Fibroblast of gingiva (primary cell): Measurements from ENCODE around the gene RMDN2.
"Not testable (repeated sequence)": the region's sequence is repeated elsewhere in the genome, so short reads cannot be mapped to it uniquely, and the experiment has no call there.

Experiments
- DNase-seq: peaks from one replicate; pipeline ENCODE4 v3.0.0-alpha.2; 2011; ENCODE audit warnings: low read depth

Gene RMDN2

DNA sequence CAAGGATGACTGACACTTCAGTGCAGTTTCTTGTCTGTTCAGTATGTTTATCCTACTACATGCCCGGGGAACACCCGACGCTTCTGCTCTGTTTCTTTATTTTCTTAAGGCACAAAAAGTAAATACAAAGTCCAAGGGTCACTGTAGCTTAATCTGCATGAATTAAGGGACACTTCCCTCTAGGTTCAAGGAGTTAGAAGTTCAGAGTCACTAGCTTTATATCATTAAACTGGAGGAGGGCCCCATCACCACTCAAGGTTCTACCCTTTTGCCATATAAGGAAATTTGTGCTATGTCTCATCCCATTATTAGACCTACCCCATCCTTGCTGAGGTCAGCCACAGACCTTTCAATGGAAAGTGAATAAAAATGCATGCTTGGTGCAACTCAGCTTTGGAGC lies 27.6 kb upstream of the RMDN2 start:
- no peak for DNase-seq

DNA sequence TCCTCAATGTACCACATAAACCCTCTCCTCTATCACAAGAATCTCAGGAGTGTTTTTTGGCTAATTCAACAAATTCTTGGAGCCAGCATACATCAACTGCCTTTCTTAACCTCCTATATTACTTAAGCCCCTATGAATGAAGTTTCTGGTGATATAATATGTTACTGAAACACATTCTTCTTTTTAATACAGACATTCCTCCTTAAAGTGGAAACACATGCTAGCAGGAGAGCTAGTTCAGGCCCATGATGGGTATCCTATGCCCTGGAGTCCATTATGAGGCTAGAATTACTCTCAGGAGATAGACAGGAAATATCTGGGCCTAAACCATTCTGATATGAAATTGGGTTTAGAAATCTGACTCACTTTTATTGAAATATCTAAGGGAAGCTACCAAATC lies 26.6 kb upstream of the RMDN2 start:
- peak; percentile 38 for DNase-seq

GRCh38 chr2:37902991-37903390 lies 22.1 kb upstream of the RMDN2 start:
- no peak for DNase-seq

GRCh38 chr2:37904425-37904824 lies 20.7 kb upstream of the RMDN2 start:
- no peak for DNase-seq

DNA sequence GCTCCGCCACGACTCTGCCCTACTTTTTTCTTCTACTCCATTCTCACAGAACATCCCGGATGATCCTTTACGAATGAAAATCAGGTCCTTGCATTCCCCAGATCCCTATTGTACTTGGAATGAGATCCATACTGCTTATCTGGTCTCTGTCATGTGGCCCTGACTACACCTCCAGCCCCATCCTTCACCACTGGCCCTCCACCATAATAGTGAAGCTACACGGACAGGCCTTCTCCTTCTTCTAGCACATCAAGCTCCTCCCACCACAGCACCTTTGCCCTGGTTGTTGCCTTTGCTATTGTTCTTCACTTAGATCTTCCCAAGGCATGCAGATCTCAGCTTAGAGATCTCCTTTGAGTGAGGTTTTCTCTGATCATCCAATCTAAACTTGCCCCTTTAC lies 20.1 kb upstream of the RMDN2 start:
- no peak for DNase-seq

DNA sequence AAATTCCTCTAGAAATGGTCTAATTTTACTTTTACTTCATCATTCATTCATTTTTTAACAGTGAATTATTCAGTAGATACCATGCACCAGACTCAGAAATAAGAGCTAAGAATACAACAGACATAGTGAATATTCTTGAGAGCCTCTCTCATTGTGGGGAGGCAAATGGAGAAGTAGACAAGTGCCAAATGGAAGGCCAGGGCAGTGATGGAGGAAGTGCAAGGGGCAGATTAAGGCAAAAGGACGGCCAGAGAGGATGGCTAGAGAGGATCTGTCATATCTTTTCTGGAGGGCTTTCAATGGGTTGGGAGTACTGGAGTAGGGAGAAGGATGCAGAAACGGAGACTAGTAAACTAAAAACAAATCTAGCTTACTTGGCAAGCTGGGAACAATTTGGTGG lies 19.0 kb upstream of the RMDN2 start:
- no peak for DNase-seq

DNA sequence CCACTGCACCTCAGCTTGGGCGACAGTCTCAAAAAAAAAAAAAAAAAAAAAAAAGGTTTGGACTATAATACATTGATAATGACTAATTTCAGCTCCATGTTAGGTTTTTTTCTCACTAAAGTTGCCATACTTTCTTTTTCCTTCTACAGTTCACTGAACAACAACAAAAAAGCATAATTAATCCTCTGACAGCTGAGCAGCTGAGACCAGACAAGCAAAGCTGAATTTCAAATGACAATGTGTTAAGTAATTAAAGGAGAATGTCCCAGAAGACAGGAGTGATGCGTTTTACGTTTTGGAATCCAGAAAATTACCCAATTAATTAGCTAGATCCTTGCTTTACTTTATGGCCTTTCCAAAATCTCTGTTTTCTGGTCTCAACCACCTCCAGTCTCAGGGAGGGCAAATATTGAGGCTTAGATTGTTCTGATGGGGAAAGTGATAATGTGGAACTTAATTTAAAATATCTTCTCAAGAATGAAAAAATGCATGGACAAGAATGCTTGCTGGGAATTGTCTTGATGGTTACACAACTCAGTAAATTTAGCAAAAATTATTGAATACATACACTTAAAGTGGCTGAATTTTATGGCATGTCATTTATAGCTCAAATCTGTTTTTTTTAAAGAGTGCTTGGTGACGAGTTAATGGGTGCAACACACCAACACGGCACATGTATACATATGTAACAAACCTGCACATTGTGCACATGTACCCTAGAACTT lies 17.4 kb upstream of the RMDN2 start:
- DNase-seq: no peak

DNA sequence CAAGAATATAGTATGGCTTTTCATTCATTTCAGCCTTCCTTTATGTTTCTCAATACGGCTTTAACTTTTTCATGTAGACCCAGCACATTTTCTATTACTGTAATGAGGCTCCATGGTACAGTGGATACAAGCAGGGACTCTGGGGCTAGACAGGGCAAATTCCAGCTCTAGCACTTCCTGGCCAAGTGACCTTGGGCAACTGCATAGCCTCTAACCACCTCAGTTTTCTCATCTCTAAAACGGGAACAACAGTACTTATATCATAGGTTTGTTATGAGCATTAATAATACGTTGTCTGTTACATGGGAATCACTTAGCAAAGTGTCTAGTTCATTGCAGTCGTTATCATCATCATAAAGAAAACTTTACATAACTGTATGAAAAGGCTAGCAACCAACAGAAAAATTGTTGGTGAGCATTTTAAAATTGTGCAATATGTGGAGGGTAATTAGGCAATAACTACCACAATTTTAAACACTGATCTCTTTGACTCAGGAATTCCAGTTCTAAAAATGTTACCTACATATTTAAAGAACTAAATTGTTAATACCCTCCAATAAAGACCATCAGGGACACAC lies 13.7 kb upstream of the RMDN2 start:
- DNase-seq: peak; percentile 19

- DNase-seq: peak; percentile 30
Observed at GRCh38 chr2:37912056-37912455, 13.0 kb upstream of the RMDN2 start.

GRCh38 chr2:37912616-37913015 lies 12.5 kb upstream of the RMDN2 start:
- no peak for DNase-seq

DNA sequence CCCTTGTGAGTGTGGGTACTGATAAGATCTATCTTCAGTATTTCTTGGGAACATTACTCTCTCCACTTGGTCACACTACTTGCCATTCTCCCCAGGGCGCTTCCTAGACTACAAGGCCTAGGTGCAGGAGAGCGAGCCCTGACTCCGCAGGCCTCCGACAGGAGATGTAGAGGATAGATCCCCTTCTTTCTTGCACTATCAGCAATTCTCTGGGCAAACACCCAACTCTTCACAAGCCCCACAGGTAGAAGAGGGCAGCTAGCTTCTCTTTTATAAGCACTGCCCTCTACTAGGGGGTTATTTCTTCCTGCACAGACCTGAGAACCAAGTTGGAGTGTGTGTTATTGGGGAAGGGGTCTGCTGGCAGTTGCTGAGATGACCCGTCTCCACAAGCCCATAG lies 10.7 kb upstream of the RMDN2 start:
- DNase-seq: no peak

DNA sequence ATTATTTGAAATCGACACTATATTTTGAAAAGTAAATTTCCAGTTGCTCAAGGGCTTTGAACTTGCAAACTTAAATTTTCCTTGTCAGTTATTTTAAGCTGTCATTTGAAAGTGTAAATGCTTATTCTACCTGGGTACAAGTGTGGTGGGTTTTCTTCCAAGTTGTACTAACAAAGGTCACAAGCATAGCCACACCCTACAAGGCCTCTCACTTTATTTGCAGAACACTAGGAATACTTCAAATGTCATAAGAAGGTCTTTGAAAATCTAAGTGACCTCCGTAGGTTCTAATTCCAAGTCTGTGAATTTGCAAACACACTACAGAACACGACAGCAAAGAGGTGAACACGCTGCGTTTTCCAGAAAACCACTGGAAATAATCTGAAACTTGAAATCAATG lies 9.3 kb upstream of the RMDN2 start:
- no peak for DNase-seq

- peak; percentile 95 for DNase-seq
Observed at GRCh38 chr2:37916512-37917082, 8.5 kb upstream of the RMDN2 start.

DNA sequence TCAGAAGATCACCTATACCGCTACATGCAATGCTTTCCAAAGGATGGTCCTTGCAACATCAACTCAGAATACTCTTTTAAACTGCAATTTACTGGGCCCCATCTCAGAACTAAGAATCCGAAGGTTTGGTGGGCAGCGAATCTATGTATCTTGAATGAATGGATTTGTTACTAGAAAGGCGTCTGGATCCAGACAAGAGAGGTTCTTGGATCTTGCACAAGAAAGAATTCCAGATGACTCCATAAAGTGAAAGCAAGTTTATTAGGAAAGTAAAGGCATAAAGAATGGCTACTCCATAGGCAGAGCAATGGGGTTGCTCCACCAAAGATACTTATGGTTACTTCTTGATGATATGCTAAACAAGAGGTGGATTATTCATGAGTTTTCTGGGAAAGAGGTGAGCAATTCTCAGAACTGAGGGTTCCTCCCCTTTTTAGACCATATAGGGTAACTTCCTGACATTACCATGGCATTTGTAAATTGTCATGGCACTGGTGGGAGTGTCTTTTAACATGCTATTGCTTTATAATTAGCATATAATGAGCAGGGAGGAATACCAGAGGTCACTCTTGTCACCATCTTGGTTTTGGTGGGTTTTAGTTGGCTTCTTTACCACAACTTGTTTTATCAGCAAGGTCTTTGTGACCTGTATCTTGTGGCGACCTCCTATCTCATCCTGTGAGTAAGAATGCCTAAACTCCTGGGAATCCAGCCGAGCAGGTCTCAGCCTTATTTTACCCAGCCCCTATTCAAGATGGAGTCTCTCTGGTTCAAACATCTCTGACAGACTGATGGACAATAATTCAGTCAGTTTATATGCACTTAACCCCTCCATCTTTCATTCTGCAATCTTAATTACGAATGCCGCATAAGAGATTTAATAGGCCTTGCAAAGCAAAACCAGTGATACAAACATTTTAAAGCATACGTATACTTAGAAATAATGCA lies 7.5 kb upstream of the RMDN2 start:
- DNase-seq: no peak

GRCh38 chr2:37918742-37919186 lies 6.3 kb upstream of the RMDN2 start:
- peak; percentile 49 for DNase-seq

DNA sequence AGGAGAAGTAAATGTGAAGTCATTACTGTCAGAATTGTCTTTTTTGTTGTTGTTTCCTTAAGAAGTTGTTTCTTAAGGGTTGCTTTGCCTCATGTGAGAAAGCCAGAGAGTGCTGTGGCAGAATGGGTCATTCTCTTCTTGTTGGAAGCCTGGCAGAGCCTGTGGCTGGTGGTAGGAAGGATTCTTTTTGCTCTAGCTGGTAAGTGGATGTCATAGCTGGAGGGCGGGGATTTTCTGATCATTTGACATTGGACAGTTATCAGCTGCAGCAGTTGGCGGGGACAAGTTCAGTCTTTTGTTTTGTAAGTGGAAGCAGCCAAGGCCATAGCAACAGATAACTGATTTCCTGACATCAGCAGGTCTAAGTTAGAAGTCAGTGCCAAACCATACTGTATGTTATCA lies 5.5 kb upstream of the RMDN2 start:
- DNase-seq: no peak

GRCh38 chr2:37920570-37920969 lies 4.5 kb upstream of the RMDN2 start:
- DNase-seq: peak; percentile 21

DNA sequence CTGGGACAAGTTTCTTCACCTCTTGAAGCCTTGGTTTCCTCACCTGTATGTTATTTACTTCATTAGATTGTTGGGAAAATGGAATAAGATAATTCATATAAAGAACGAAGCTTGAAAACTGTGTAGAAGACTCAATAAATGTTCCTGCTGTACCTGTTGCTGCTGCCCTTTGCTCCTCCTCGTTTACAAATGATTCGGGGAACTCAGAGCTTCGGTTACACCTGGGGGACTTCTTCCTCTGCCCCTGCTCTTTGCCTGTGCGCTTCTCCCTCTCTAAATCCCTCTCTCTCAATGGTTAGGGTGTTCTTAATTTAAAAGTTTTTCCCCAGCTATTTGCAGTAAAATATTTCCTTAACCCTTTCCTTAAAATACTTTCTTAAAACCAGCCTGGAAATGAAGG lies 3.3 kb upstream of the RMDN2 start:
- DNase-seq: no peak

GRCh38 chr2:37923308-37924055 lies 1.6 kb upstream of the RMDN2 start:
- no peak for DNase-seq

GRCh38 chr2:37926635-37927034 lies 1.5 kb downstream of the RMDN2 start:
- DNase-seq: no peak

- no peak for DNase-seq
Observed at GRCh38 chr2:37928377-37928776, 3.3 kb downstream of the RMDN2 start.

GRCh38 chr2:37930392-37930791 lies 5.3 kb downstream of the RMDN2 start:
- DNase-seq: not testable (repeated sequence)
